H1 (cell line): ENCODE data around the gene WDR33. TPM values are rescaled to one million over a fixed set of nuclear protein-coding genes. Genes with fewer than 3 reads are reported as not detected.

Experiments
- NANOG ChIP-seq: IDR thresholded peaks from 2 replicates; pipeline ENCODE4 v1.6.1; 2011; ENCODE audit warnings: low read length, low read depth, mild to moderate bottlenecking, inconsistent platforms; ENCODE audit not compliant: insufficient read depth, poor library complexity, severe bottlenecking
- RAD21 ChIP-seq, 2 experiments: IDR thresholded peaks in 1 of 2; conservative IDR thresholded peaks in 1 of 2; 2 replicates each; pipeline ENCODE4 v1.6.1; 2011; ENCODE audit warnings: low read depth in 2 of 2, low read length in 2 of 2, improper control_type of control experiment in 1 of 2, inconsistent platforms in 1 of 2, mild to moderate bottlenecking in 1 of 2, moderate library complexity in 1 of 2
- polyA plus RNA-seq, 7 experiments: library from polyadenylated mRNA; depleted of rRNA in 3 of 7; stranded (reverse) in 5 of 7; unstranded in 2 of 7; fragments of >200 nt in 5 of 7; fragments of 200-250 nt in 2 of 7; gene quantifications; 1 replicate in 5 of 7; 2 replicates in 1 of 7; 4 replicates in 1 of 7; pipeline versions ENCODE4 v1.2.1 to v1.2.3, GENCODE V29; 2011 to 2013; ENCODE audit warnings: missing spikeins in 2 of 7, mixed read lengths in 2 of 7
- total RNA-seq: library from RNA; stranded (reverse); fragmentation: NEBNext Ultra II Directional; extraction: Animal tissue kit (Norgen Biotek cat#: 25700); gene quantifications from 2 replicates; pipeline ENCODE4 v1.2.1, GENCODE V29; 2021

WDR33 gene
- total and polyA plus RNA-seq, 2 of the 8 experiments (the other 6 are each of a cell fraction or from before 2014, with no cell fraction given): 18.1 to 82.7 TPM

DNA sequence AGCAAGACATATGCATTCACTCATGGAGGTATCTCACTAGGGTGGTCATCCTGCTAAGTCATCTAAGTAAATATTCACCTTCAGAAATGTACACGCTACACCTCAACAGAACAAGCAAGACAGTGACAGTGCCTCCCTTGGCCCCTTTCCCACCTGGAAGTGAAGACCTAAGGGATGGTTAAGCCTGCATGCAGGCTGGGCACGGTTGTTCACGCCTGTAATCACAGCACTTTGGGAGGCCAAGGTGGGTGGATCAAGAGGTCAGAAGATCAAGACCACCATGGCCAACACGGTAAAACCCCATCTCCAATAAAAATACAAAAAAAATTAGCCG is 140.0 kb downstream of the WDR33 start (continued):
- TF ChIP-seq RAD21 (IDR thresholded peaks at IDR 0.05 in 1 of 2, conservative IDR thresholded peaks at IDR 0.05 in 1 of 2; ENCODE audit: low read depth in 2 of 2, low read length in 2 of 2) (no peak), NANOG (no peak)
- TF ChIP-seq, all 59 proteins: peak for 0
